Measurements from ENCODE around the gene SLC5A1.

SLC5A1 gene

DNA sequence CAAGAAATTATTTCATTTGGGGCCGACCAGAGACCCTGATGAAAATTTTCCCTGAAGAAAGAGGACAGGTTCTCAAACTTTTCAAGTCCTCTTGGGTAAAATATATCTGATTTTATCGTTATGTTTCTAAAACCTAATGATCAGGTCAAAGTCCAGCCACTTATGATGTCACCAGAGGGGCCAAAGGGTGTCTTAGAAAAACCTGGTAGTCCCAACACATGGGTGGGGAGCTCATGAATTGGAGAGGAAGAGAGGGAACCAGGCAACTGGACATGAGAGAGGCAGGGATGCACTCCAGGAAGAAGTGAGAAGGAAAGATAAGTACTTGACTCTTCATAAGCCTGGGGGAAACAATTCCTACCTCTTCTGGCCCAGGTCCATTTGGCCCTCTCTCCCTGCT lies 9.2 kb downstream of the SLC5A1 start:
- no peak for DNase-seq

DNA sequence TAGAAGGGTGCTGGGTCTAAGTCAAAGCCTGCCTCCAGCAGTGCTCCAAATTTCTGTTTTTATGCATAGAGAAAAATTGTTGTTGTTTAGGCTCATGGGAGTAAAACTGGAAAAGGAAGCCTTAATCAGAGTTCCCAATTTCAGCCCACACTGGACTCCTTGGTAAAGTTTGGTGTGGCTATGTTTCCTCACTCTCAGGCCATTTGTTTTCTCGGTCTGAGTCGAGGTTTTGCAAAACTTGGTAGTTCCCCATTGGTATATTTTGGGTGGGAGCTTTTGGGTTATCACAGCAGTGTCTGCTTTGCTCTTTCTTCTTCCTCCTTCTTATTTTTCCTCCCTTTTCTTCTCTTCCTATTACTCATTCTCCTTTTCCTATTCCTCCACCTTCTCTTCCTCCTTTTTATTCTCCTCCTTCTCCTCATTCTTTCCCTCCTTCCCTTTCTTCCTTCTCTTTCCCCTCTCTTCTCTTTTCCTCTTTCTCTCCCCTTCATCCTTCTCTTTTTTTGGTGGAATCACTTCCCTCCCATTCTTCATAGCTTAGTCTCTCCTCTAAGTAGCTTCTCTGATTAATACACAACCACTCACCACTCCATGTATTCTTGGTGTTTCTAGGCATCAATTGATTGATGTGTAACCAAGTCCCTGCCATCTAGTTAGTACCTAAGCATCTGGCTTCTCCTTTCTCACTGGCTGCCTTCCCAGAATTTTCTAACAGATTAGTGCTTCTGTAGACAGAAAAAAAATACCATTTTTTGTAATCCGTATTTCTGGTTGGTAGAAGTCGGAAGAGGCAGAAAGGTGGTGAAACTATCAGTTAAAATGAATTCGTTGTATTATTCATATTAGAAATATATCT lies 10.1 kb downstream of the SLC5A1 start:
- no peak for DNase-seq

DNA sequence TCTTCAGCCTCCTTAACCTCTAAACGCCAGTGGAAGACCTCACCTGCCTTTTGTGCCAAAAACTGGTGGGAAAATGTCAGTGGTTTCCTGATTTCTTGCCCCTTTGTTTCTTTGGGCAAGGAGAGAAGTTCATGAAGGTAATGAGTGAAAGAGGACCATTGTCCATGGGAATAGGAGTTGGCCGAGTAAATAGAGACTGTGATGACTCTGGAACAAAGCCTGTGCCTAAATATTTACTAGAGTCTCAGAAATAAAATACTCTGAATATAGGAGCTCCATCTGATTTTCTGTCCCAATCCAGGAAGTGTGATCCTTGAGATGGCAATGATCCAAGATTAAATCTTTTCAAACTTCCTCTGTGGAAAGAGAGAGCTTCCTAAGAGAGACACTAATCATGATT lies 12.0 kb downstream of the SLC5A1 start:
- DNase-seq, result no peak

DNA sequence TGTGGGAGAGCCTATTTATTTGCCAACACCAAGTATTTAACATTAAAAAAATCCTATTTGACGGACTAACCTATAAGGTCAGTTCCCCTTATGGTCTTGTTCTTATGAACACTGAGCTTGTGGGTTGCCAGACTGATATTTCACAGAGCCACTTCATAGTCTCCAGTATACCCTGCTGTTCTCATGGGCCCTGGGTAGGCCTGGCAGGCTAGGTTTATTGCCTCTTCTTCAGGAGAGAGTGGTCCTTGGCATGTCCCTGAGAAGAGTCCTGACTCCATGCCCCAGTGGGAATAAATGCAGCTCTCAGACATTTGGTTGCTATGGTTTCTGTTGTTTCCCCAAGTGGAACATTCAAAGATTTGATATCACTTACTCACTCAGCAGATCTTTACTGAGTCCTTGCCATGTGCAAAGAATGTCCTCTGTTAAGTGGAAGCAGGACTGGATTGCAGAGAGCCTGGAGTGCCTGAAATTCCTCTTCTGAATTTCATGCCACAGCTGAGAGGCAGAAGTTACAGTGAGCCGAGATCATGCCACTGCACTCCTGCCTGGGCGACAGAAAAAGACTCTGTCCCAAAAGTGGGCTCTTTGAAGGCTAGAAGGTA lies 15.7 kb downstream of the SLC5A1 start:
- DNase-seq, result no peak

DNA sequence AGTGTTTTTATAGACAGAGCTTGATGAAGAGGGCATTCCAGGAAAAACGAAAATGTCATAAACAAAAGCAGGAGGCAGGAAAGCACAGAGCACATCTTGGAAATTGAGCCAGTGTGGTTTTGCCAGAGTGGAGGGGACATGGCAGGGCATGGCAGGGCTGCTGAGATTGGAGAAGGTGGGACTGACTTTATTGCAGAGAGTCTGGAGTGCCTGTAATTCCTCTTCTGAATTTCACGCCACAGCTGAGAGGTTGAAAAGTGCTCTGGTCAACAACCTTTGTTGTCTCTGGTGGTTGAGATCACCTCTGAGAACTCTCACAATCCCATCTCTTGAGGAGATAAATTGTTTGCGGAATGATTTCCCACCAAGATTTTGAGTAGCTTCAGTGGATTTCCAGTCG lies 16.4 kb downstream of the SLC5A1 start:
- DNase-seq, result no peak

DNA sequence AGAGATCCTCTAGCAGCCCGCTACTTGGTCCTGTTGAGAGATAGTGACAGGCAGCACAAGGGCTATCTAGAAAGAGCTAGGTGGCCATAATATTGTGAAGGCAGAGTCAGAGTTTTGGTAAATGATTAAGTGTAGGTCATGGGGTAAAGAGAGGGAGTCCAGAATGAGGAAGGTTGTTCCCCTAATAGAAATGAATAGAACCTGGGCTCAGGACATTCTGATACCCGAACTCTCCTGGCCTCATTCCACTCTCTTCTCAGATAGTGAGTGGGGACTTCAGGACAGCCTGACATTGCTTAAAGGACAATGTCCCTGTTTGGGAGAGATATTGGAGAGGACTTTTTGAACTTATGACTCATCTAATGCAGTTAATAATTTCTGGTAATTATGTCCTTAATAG lies 20.6 kb downstream of the SLC5A1 start:
- no peak for DNase-seq

DNA sequence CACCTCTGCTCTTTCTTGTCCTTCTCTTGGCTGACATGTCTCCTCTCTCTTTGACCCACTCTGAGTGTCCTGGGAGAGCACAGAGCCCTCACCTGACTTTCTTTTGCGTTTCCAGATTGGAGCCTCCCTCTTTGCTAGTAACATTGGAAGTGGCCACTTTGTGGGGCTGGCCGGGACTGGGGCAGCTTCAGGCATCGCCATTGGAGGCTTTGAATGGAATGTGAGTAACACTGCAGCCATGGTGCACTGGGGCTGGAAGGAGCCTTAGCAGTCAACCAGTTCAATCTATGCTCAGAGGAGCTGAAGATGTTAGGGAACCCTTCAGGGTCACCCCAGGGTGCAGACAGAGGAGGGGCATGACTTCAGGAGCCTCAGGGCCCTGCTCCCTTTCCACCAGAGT lies 23.8 kb downstream of the SLC5A1 start:
- DNase-seq, result no peak

DNA sequence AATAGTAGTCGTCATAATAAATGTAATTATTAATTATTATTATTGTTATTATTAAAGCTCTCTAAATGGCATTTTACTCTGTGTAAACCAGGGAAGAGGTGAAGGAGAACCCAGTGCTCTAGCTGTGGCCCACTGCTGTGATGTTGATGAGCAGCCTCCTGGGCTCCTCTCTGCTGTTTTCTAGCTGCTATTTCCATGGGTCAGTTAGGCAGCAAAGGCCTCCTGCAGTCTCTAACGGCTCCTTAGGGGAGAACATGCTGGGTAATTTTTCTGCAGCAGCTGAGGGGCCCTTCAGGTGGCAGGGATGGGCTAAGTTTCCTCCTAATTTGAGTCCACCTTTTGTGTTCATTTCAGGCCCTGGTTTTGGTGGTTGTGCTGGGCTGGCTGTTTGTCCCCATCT lies 24.6 kb downstream of the SLC5A1 start:
- DNase-seq, result no peak

DNA sequence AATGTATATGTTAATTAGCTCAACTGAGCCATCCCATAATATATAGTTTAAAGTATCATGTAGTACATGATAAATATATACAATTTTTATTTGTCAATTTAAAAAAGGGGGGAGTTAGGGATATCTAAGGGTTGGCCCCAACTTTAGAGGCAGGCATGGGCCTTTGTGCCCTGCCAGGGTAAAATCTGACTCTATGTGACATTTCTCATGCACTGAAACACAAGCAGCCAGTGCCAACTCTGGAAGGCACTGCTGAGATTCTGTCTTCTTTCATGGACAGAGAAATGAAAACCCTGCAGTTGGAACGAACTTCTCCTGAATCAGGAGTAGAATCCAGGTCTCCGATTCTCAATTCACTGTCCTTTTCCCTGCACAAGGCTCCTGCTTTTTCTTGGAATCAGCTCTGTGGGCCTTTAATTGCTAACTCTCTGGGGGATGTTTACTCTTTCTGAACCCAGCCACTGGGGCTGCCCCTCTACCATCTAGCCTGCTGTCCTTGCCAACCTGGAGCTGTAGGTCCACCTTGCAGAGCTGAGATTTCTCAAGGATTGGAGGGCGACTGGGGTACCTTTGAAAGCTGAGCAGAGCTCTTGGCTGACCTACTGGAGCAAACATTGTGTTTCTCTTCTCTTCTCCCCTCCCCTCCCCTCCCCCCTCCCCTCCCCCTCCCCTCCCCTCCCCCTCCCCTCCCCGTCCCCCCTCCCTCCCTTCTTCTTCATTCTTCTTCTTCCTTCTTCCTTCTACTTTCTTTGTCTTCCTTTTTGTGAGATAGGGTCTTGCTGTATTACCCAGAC lies 26.7 kb downstream of the SLC5A1 start:
- DNase-seq, result no peak

DNA sequence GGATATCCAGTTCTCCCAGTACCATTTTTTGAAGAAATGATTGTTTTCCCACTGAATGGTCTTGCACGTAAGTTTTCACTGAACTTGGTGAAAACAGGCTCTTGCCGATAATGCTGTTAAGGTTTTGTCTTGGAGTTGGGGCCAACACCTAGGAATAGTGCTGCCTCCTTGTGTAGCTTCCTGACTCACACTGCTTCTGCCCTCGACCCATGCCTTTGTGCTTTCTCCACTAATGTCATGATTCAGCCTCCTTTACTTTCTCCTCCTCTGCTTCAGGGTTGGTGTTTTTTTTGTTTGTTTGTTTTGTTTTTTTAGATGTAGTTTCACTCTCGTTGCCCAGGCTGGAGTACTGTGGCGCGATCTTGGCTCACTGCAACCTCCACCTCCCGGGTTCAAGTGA lies 30.2 kb downstream of the SLC5A1 start:
- no peak for DNase-seq

DNA sequence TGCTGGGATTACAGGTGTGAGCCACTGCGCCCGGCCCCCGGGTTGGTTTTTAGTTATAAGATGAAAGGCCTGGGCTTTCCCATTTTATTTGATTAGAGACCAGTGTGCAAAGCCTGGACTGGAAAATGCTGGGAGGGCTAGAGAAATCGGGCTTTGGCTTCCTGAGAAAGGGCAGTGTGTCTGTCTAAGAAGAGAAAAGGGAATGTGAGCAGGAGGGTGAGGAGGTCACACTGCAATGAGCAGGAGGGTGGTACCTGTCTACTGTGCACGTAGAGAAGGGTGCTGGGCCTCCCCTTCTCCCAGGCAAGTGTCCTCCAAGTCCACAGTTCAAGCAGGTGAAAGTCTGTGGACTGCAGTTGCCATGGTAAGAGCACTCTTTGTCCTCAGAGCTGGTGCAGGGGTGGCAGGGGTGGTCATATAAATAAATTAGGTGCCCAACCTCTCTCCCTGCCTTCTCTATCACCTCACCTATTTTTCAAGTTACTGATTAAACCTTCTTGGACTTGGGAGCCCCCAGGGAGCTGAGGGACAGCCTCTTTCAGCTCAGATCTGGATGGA lies 30.8 kb downstream of the SLC5A1 start:
- no peak for DNase-seq

DNA sequence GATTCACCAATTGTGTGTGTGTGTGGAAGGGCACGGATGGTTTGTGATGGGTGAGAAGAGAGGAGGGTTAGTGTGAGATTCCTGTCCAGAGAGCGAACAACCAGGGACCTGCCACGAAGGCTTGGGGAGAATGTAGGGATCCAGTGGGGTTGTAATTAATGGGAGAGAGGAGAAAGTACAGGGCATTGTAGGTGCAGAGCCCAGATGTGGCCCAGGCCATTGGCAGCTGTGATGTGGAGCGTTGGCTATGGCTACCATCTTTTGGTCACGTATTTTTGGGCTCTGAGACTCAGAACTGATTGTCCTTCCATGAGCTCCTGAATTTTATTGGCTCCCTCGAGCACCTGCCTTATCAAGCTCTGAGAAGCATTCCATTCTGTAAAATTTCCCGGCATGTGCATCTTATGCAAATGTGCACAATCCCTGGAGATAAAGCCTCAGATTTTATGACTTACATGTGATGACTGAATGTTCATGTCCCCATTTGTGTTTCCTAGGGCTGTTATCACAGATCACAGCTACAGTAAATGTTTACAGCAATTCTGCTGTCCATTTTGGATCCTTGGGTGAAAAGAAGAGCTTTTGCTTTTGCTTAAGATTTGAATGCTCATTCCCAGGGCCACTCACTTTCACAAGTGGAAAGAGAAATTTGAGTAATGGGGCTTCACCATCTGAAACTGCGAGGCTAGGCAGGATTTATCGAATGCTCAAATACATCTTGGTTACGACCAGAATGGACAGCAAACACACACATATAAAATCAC lies 33.1 kb downstream of the SLC5A1 start:
- DNase-seq, result no peak

DNA sequence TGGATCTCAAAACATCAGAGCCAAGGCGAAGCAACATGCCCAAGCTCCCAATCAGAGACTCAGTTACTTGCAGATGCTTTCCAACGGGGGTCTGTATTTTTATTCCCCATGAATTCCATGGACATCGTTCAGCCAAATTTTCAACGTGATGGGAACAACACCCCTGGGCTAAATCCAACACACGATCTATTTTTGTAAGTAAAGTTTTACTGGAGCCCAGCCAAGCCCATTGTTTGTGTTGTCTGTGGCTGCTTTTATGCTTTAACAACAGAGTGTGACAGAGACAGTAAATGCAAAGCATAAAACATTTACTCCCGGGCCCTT lies 33.7 kb downstream of the SLC5A1 start:
- DNase-seq, result no peak

DNA sequence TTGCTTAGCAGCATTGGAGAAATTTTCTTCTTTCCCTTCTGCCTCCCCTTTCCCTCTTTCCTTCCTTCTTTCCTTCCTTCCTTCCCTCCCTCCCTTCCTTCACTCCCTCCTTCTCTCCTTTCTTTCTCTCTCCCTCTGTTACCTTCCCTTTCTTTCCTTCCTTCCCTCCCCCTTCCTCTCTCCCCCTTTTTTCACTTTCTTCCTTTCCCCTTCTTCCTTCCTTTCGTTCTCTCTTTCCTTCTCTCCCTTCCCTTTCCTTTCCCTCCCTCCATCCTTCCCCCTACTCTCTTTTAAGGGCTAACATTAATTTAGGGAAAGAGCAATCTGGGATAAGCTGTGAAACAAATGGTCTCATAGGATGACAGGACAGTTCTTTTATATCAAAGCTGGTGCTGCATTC lies 34.1 kb downstream of the SLC5A1 start:
- no peak for DNase-seq

DNA sequence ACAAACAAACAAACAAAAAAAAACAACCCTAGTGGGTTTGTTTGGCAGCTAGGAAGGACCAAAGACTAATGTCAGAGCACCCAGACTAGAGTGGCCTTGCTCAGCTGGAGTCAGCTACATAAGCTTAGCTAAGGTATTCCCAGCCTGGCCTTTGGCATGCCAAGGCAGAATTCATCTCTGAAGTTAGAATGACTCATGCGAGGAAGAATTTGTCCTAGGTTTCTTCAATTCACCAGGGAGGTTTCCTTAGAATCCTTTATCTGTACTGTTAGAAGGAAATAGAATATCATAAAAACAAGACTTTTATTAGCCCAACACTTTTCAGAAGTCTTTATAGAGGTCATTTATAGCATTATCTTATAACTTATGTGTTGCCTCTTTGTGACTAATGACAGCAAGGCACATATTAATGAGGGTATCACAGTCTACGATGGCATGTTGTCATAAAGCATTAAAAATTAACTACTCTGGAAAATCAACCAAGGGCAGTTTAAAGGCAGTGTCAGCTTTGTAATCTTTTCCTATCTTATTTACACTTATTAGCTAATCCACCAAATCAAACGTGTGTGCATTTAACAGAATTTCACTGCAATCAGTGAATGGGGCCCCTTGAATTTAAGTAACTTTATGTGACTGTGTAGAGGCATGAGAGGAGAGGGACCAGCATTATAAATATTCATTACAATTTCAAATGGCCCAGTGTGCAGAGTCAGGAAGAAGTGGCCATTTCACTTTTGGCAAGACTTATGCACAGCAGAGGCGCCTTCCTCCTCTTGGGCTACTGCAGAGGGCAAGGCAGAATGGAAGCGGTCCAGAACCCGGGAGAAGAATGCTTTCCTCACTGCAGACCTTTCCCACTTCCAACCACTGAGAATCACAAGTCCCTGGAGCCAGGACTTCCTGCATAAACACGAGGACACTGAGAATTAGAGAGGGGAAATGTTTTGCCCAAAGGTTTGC lies 36.3 kb downstream of the SLC5A1 start:
- DNase-seq, result no peak

DNA sequence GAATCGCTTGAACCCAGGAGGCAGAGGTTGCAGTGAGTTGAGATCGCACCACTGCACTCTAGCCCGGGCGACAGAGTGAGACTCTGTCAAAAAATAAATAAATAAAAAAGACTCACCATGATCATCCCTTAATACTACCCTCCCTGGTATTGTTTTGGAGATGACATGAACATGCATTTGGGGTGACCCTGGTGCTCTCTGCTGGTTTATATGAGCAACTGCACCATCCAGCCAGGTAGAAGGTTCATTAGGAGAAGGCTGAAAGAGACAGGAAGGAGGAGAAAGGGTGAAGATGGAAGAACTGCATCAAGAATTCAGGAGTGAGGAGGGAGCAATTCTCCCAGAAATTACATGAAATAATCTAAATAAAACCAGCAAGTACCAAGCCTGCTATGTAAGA lies 37.8 kb downstream of the SLC5A1 start:
- peak; percentile 4 for DNase-seq

DNA sequence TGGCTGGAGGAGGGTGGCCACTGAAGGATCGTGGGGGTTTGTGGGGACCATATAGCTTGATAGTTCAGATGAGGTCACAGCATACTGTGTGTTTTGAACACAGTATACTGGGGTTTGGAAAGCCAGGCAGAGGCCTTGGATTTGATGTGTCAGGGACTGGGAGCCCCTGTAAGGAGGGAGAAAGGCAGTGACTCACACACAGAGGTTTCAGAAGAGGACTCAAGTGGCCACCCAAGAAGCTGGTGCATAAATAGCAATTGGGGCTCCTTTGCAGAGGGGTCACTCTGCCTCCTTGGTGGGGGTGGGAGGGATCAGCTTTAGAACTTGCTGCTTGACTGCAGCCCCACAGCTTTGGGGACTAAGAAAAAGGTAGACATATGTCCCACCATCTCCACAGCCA lies 39.3 kb downstream of the SLC5A1 start:
- no peak for DNase-seq

DNA sequence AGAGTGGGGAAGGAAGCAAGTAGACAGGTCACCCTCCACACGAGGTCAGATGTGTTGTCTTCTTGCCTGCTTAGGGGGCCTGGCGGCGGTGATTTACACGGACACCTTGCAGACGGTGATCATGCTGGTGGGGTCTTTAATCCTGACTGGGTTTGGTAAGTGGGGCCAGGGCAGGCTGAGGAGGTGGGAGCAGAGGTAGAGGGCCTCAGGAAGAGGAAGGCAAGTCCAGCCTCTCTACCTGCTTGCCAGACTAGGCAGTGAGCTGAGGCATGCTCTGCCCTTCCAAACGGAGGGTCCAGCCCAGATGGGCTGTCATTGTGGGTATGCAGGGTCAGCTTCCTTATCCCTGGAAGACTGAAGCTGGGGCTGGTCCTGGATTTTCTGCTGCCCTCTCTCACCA lies 39.9 kb downstream of the SLC5A1 start:
- no peak for DNase-seq

DNA sequence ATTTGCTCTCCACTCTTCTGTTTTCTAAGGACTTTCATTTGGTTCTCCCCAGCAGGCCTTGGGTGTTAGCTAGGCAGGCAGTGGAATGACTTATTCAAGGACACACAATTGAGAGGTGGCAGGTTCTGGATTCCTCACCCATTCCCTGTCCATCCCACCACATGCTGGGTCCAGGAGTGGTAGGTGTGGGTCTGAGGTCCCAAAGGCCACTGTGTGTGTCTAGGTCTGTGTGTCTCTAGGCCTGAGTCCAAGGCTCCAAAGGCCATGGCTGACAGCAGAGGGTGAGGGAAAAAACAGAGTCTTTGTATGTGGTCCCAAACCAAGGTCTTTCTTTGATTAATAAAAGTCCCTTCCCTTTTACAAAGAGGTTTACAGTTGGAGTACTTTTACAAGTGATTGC lies 40.8 kb downstream of the SLC5A1 start:
- DNase-seq, result no peak

DNA sequence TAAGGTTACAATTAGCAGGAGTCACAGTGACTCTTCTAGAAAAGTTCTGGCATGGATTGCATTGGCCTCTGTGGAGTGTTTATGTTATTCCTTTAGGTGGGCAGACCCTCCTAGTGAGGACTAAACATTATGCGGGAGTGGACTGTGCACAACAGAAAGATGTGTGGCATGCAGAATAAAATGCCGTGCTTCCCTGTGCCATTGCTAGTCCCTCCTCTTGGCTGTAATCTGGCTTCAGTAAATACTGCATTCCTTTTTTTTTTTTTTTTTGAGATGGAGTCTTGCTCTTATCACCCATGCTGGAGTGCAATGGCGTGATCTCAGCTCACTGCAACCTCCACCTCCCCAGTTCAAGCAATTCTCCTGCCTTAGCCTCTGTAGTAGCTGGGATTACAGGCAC lies 45.0 kb downstream of the SLC5A1 start:
- DNase-seq, result no peak

DNA sequence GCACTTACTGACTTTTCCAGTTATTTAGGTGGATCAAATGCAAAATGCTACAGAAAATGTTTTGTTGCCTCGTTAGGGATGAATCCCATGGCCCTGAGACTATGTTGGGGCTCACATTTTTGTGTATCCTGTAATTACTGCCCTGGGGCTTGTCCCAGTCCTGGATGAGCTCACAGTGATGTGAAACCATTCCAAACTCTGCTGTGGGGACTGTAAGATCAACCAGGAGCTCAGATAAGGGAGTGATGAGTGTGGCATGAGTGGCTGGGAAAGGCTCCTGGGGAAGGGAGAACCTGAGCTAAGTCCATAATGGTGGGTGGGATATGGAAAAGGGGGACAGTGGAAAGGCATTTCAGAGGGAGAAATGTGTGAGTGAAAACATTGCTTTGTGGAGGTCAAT lies 54.0 kb downstream of the SLC5A1 start:
- DNase-seq, result no peak

Data from stimulated activated CD4-positive, alpha-beta T cell treated with anti-CD3 and anti-CD28 coated beads, Interleukin-4, amount 100 ng/mL, for 1 hour (primary cell).